Stomach (tissue), 9 donors: ENCODE data around the gene LRRC49. TPM values are rescaled to one million over a fixed set of nuclear protein-coding genes. Genes with fewer than 3 reads are reported as not detected.
"Not testable (repeated sequence)": the region's sequence is repeated elsewhere in the genome, so short reads cannot be mapped to it uniquely, and the experiment has no call there.

Experiments
- DNase-seq, 2 donors: peaks; one replicate each; pipeline versions ENCODE4 v3.0.0 to v3.0.0-alpha.2; 2013 to 2019
- H3K27ac ChIP-seq, 5 donors: fragments of 200-600 bp in 4 of 5; sonication (generic) in 4 of 5; one replicate each; pipeline ENCODE4 v1.5.1; 2013 to 2019; ENCODE audit warnings: mild to moderate bottlenecking in 1 of 5, moderate library complexity in 1 of 5
- H3K27me3 ChIP-seq, 3 donors: fragments of 200-600 bp; sonication (generic); one replicate each; pipeline ENCODE4 v1.5.1; 2017 to 2019; ENCODE audit warnings: mixed run types in 1 of 3
- H3K36me3 ChIP-seq, 4 donors: fragments of 200-600 bp; sonication (generic); 1 replicate in 3 of 4; 2 replicates in 1 of 4; pipeline ENCODE4 v1.5.1; 2016 to 2019
- H3K4me1 ChIP-seq, 4 donors: fragments of 200-600 bp; sonication (generic); one replicate each; pipeline ENCODE4 v1.5.1; 2016 to 2019
- H3K4me3 ChIP-seq, 4 donors: fragments of 200-600 bp; sonication (generic) in 3 of 4; one replicate each; pipeline ENCODE4 v1.5.1; 2016 to 2019; ENCODE audit warnings: mild to moderate bottlenecking in 1 of 4
- H3K9me3 ChIP-seq, 4 donors: fragments of 200-600 bp; sonication (generic); one replicate each; pipeline ENCODE4 v1.5.1; 2016 to 2019
- CTCF ChIP-seq, 7 experiments: fragments of 450-650 bp in 4 of 7; fragments of 200-600 bp in 3 of 7; sonication (generic) in 3 of 7; IDR thresholded peaks; one replicate each; pipeline ENCODE4 v1.5.1; 2016 to 2019; ENCODE audit warnings: antibody characterized with exemption in 7 of 7, control low read depth in 2 of 7, mild to moderate bottlenecking in 1 of 7
- EP300 ChIP-seq: sonication (generic); formaldehyde crosslinking; IDR thresholded peaks from one replicate; pipeline ENCODE4 v1.6.1; 2017; ENCODE audit warnings: antibody characterized with exemption
- POLR2A ChIP-seq, 4 donors: fragments of 450-650 bp; IDR thresholded peaks; one replicate each; pipeline ENCODE4 v1.6.1; 2016; ENCODE audit warnings: antibody characterized with exemption in 4 of 4, control low read depth in 2 of 4, mild to moderate bottlenecking in 1 of 4, moderate library complexity in 1 of 4
- POLR2AphosphoS5 ChIP-seq, 3 donors: sonication (generic); formaldehyde crosslinking; IDR thresholded peaks; one replicate each; pipeline ENCODE4 v1.6.1; 2016; ENCODE audit warnings: antibody characterized with exemption in 3 of 3
- WGBS, 5 donors: extraction: QIAGEN DNeasy Blood & Tissue Kit in 3 of 5; methylation state at CpG; one replicate each; pipeline versions ENCODE4 v1.1.5 to v1.1.7; 2013 to 2018; 5-methylcytosine and 5-hydroxymethylcytosine counted together
- intact Hi-C: fragments of 100-400 bp; cut with DNase I; formaldehyde crosslinking; loops from one replicate; pipeline ENCODE4 v1.15.1; 2023; ENCODE audit warnings: low total_unique reads
- polyA plus RNA-seq, 3 donors: library from polyadenylated mRNA; stranded (reverse); fragments of 200-250 nt; gene quantifications; one replicate each; pipeline ENCODE4 v1.2.3, GENCODE V29; 2013
- total RNA-seq, 5 donors: library from RNA; depleted of rRNA; stranded (reverse); fragments of >200 nt; gene quantifications; one replicate each; pipeline versions ENCODE4 v1.1.0 to v1.2.3, GENCODE V29; 2014 to 2016
- donor health status: healthy with polysubstance abuse.
- donor health status: Bipolar disorder and iron deficiency.
- donor health status: healthy.

LRRC49 gene
- total and polyA plus RNA-seq, 8 donors: 0.87 to 63.8 (median 7.2) TPM

GRCh38 chr15:71044006-71044405 lies 151.4 kb downstream of the LRRC49 start:
- no peak for DNase-seq
- Histone ChIP-seq H3K36me3 (no peaks in the 10 kb centered on the region), H3K27me3 (no peaks in the 10 kb centered on the region), H3K4me3 (no peak overlapping the region), H3K9me3 (no peaks in the 10 kb centered on the region), H3K4me1 (no peaks in the 10 kb centered on the region), H3K27ac (no peak overlapping the region)
- intact Hi-C loops: no loop called here
- TF ChIP-seq POLR2A (IDR thresholded peaks at IDR 0.05) (no peak), EP300 (no peak), POLR2AphosphoS5 (IDR thresholded peaks at IDR 0.05) (no peak)
- 83 to 93% (median 88%) methylated on average over 1 of the region's 1 CpG for WGBS, 5 donors

- 48 to 99% (median 76%) methylated on average over 2 of the region's 2 CpGs for WGBS, 5 donors
- H3K27me3 ChIP-seq, intact Hi-C loops, H3K27ac ChIP-seq, H3K9me3 ChIP-seq, DNase-seq, H3K4me1 ChIP-seq, H3K4me3 ChIP-seq, H3K36me3 ChIP-seq: not testable (repeated sequence)
These were observed 153.5 kb downstream of the LRRC49 start for GRCh38 chr15:71046146-71046545.

DNA sequence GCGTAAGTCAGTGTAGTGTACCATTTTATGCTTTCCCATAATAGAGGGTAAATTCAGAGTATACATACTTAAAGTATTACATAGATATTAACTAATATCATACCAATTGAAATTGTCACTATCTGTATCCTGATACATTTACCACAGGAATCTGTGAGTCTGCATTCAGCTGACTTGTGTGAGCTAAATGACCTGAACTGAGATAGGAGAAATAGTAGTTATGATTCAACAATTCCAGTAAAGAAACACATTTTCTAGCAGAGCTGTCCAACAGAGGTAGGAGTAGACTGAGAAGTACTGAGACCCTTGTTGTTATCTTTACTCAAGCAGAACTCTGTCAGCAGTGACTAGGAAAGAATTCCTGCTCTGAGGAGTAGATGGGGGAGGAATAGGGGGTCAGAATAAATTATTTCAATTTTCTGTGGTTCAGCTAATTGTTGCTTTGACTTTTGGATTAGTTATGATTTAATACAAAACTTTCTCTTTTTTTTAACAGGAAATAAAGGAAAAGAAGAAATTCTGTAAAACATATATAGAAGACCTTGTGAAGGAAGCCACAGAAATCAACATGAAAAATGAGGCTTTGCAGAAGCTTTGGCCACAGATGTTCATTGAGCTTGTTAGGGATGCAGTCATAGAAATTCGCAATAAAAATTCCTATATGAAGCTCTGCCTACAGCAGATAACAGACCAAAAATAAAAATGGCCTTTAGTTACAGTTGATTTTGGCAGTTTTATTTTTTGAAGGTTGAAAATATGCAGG lies 156.5 kb downstream of the LRRC49 start:
- DNase-seq: peak in 1 of 2 donors; percentile 8
- WGBS, 5 donors: 84 to 94% (median 88%) methylated on average over 2 of the region's 2 CpGs
- intact Hi-C loops: no loop called here
- Histone ChIP-seq H3K9me3 (no peaks in the 10 kb centered on the region), H3K27ac (no peak overlapping the region), H3K4me3 (no peak overlapping the region), H3K27me3 (no peaks in the 10 kb centered on the region), H3K4me1 (no peaks in the 10 kb centered on the region), H3K36me3 (peaks cover 0 to 7% (median 0%) of the 10 kb centered on the region in 4 donors)
- TF ChIP-seq EP300: no peak
- TF ChIP-seq POLR2A (IDR thresholded peaks at IDR 0.05): no peak

DNA sequence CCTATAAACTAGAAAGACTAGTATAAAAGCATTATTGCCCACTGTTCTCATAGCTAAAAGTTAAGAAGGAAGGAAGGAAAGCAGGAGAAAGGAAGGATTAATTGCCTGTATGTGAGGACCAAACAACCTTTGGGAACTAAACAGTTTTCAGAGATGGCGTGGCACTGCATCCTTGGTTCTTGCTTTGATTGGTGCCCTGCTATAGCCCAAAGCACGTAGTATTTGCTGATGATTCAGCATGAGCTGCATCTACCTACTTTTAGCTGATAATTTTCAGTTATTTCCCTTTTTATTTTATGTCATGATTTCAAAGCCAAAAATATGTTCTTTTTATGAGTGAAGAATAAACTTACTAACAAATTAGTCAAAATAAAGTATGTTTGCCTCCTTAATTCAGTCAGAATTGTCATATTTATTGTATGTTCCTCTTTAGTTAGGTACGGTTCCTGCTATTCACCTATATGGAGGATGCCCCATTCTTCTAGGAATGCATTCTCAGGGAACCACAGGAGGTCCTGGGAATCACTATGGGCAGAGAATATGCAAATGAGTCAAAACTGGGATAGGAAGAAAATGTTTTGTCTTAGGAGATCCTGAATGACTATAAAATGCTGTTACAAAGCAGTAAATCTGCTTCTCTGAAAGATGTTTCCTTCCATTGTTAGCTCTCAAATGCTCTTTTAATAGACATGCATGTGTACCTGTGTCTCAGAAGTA lies 157.2 kb downstream of the LRRC49 start:
- DNase-seq: no peak
- no peak overlapping the region for H3K27ac ChIP-seq
- no peaks in the 10 kb centered on the region for H3K4me1 ChIP-seq
- H3K36me3 ChIP-seq: peaks cover 0 to 7% (median 0%) of the 10 kb centered on the region in 4 donors
- TF ChIP-seq EP300: no peak
- TF ChIP-seq POLR2AphosphoS5 (IDR thresholded peaks at IDR 0.05): no peak
- no peak for TF ChIP-seq CTCF (IDR thresholded peaks at IDR 0.05)
- TF ChIP-seq POLR2A (IDR thresholded peaks at IDR 0.05): no peak
- no peaks in the 10 kb centered on the region for H3K27me3 ChIP-seq
- no peaks in the 10 kb centered on the region for H3K9me3 ChIP-seq
- no peak overlapping the region for H3K4me3 ChIP-seq
- 87 to 96% (median 94%) methylated on average over 3 of the region's 3 CpGs for WGBS, 5 donors
- intact Hi-C loops: no loop called here

- Histone ChIP-seq H3K4me1 (no peaks in the 10 kb centered on the region), H3K27ac (no peak overlapping the region), H3K27me3 (no peaks in the 10 kb centered on the region), H3K9me3 (no peaks in the 10 kb centered on the region), H3K4me3 (no peak overlapping the region), H3K36me3 (peaks cover 0 to 7% (median 0%) of the 10 kb centered on the region in 4 donors)
- no peak for DNase-seq
- TF ChIP-seq EP300 (no peak), POLR2AphosphoS5 (IDR thresholded peaks at IDR 0.05) (no peak), POLR2A (IDR thresholded peaks at IDR 0.05) (no peak), CTCF (IDR thresholded peaks at IDR 0.05) (no peak)
- 67 to 92% (median 71%) methylated on average over 4 of the region's 4 CpGs for WGBS, 5 donors
- intact Hi-C loops: no loop called here
These were observed 157.8 kb downstream of the LRRC49 start for GRCh38 chr15:71050461-71050860.
